ENCODE data around the gene PIK3R3. TPM values are rescaled to one million over a fixed set of nuclear protein-coding genes. Genes with fewer than 3 reads are reported as not detected.

PIK3R3 gene
- total and polyA plus RNA-seq, 2 experiments from 2014 or later = 8.4 to 16.8 TPM

GRCh38 chr1:45999507-45999906 lies 132.9 kb downstream of the PIK3R3 start:
- WGBS (ENCODE audit: low lambda C conversion rate, missing lambda C conversion rate) = 95% methylated on average over 2 of the region's 2 CpGs
- H4K20me1 ChIP-seq (ENCODE audit: insufficient read depth, poor library complexity, severe bottlenecking) = no peaks in the 10 kb centered on the region
- H3K9me3 ChIP-seq (ENCODE audit: low read depth) = no peaks in the 10 kb centered on the region
- no peaks in the 10 kb centered on the region for H3K27me3 ChIP-seq
- no peak for DNase-seq (ENCODE audit: low spot score)
- H3K4me1 ChIP-seq (ENCODE audit: insufficient read depth) = no peaks in the 10 kb centered on the region
- H3K4me2 ChIP-seq = no peak overlapping the region
- H3K36me3 ChIP-seq (replicated peaks; ENCODE audit: insufficient read depth, low read depth) = no peaks in the 10 kb centered on the region
- no peak for TF ChIP-seq EZH2 (IDR thresholded peaks at IDR 0.05; ENCODE audit: borderline replicate concordance)
- no peak for TF ChIP-seq CTCF (IDR thresholded peaks at IDR 0.05; ENCODE audit: poor library complexity)
- TF ChIP-seq EZH2phosphoT487 (IDR thresholded peaks at IDR 0.05; ENCODE audit: low read depth, severe bottlenecking, unreplicated experiment) = no peak
- H3K4me3 ChIP-seq = no peak overlapping the region
- no peaks in the 10 kb centered on the region for H3K79me2 ChIP-seq
- no peak overlapping the region for H3K27ac ChIP-seq
- no peak overlapping the region for H2AFZ ChIP-seq
- no peaks in the 10 kb centered on the region for H3K9me2 ChIP-seq (replicated peaks; ENCODE audit: insufficient read depth)

- H3K79me2 ChIP-seq = peaks cover 7% of the 10 kb centered on the region
- 80% methylated on average over 3 of the region's 3 CpGs for WGBS (ENCODE audit: low lambda C conversion rate, missing lambda C conversion rate)
- H3K27ac ChIP-seq = no peak overlapping the region
- H3K4me2 ChIP-seq = no peak overlapping the region
- no peaks in the 10 kb centered on the region for H3K36me3 ChIP-seq (replicated peaks; ENCODE audit: insufficient read depth, low read depth)
- no peak for DNase-seq (ENCODE audit: low spot score)
- H3K27me3 ChIP-seq = no peaks in the 10 kb centered on the region
- H3K4me1 ChIP-seq (ENCODE audit: insufficient read depth) = no peaks in the 10 kb centered on the region
- no peaks in the 10 kb centered on the region for H3K9me2 ChIP-seq (replicated peaks; ENCODE audit: insufficient read depth)
- H3K9me3 ChIP-seq (ENCODE audit: low read depth) = no peaks in the 10 kb centered on the region
- H4K20me1 ChIP-seq (ENCODE audit: insufficient read depth, poor library complexity, severe bottlenecking) = no peaks in the 10 kb centered on the region
- TF ChIP-seq EZH2 (IDR thresholded peaks at IDR 0.05; ENCODE audit: borderline replicate concordance) (no peak), EZH2phosphoT487 (IDR thresholded peaks at IDR 0.05; ENCODE audit: low read depth, severe bottlenecking, unreplicated experiment) (no peak), CTCF (IDR thresholded peaks at IDR 0.05; ENCODE audit: poor library complexity) (no peak)
- H2AFZ ChIP-seq = no peak overlapping the region
- H3K4me3 ChIP-seq = no peak overlapping the region
Observed at GRCh38 chr1:45998020-45998617, 134.3 kb downstream of the PIK3R3 start.

- no peaks in the 10 kb centered on the region for H3K27me3 ChIP-seq
- H3K4me3 ChIP-seq = no peak overlapping the region
- no peak for DNase-seq (ENCODE audit: low spot score)
- no peak overlapping the region for H3K27ac ChIP-seq
- 91% methylated on average over 8 of the region's 8 CpGs for WGBS (ENCODE audit: low lambda C conversion rate, missing lambda C conversion rate)
- H4K20me1 ChIP-seq (ENCODE audit: insufficient read depth, poor library complexity, severe bottlenecking) = no peaks in the 10 kb centered on the region
- H3K4me1 ChIP-seq (ENCODE audit: insufficient read depth) = no peaks in the 10 kb centered on the region
- no peaks in the 10 kb centered on the region for H3K9me2 ChIP-seq (replicated peaks; ENCODE audit: insufficient read depth)
- H3K4me2 ChIP-seq = no peak overlapping the region
- TF ChIP-seq EZH2phosphoT487 (IDR thresholded peaks at IDR 0.05; ENCODE audit: low read depth, severe bottlenecking, unreplicated experiment) (no peak), EZH2 (IDR thresholded peaks at IDR 0.05; ENCODE audit: borderline replicate concordance) (no peak), CTCF (IDR thresholded peaks at IDR 0.05; ENCODE audit: poor library complexity) (no peak)
- no peak overlapping the region for H2AFZ ChIP-seq
- H3K9me3 ChIP-seq (ENCODE audit: low read depth) = no peaks in the 10 kb centered on the region
- no peaks in the 10 kb centered on the region for H3K36me3 ChIP-seq (replicated peaks; ENCODE audit: insufficient read depth, low read depth)
- peaks cover 13% of the 10 kb centered on the region for H3K79me2 ChIP-seq
Observed at GRCh38 chr1:45995298-45995697, 137.1 kb downstream of the PIK3R3 start.

All from hepatocyte (in vitro differentiated cells).